ENCODE measurements around the gene PRKG2. TPM values are rescaled to one million over a fixed set of nuclear protein-coding genes. Genes with fewer than 3 reads are reported as not detected.

Gene PRKG2
- total RNA-seq, 1 donor from 2014 or later, result 2.9 TPM

DNA sequence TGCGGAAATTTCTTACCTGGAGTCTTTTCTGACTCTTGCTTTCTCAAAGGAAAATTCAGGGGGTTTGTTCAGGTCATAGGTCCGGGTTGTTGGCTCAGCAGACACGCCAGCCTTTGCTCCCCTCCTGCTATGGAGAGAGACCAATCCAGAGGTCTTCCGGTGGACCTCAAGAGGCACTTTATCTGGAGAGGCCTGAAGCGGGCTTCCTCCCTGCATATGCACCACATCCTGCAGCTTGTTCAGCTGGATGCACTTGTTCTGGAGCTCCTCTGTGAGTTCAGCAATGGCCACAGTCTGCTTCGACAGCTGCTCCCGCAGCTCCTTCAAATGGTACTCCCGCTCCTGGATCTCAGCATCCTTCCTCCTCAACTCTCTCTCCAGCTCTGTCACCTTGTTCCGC lies 10.5 kb downstream of the PRKG2 start:
- Mint-ChIP-seq H3K4me3 (ENCODE audit: low read depth) (no peak overlapping the region), H3K27me3 (peaks cover 5% of the 10 kb centered on the region)

DNA sequence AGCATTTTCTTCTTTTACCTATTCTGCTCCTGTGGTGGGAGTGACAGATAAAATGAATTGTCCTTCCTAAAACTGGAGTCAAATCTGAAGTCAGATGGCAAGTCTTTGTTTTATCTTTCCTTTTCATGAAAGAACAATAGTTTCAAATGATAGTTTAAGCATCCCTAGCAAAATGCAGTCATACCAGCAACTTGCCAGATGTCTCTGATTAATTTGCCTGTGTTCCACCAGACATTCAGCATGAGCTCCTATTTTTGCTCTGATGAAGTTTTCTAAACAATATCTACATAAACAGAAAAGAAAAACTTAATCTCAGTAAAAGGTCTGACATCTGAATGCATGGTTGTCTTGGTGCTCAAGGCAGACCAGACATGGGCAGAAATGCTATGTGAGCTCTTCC lies 15.2 kb downstream of the PRKG2 start:
- Mint-ChIP-seq H3K4me3 (ENCODE audit: low read depth) (no peak overlapping the region), H3K9me3 (ENCODE audit: low read depth) (no peaks in the 10 kb centered on the region), H3K36me3 (ENCODE audit: insufficient read depth) (no peaks in the 10 kb centered on the region), H3K27ac (no peak overlapping the region), H3K27me3 (no peaks in the 10 kb centered on the region), H3K4me1 (ENCODE audit: low read depth) (peaks cover 13% of the 10 kb centered on the region)
- no peak for DNase-seq (ENCODE audit: low spot score, unreplicated experiment)
- TF ChIP-seq CTCF (IDR thresholded peaks at IDR 0.05; ENCODE audit: unreplicated experiment), result no peak

More for the DNA sequence above, 10.5 kb downstream of the PRKG2 start:
- peaks cover 14% of the 10 kb centered on the region for H3K4me1 Mint-ChIP-seq (ENCODE audit: low read depth)
- H3K27ac Mint-ChIP-seq, result peak overlapping the region; percentile 13
- no peak for DNase-seq (ENCODE audit: low spot score, unreplicated experiment)
- TF ChIP-seq CTCF (IDR thresholded peaks at IDR 0.05; ENCODE audit: unreplicated experiment), result no peak
- H3K36me3 Mint-ChIP-seq (ENCODE audit: insufficient read depth), result no peaks in the 10 kb centered on the region
- H3K9me3 Mint-ChIP-seq (ENCODE audit: low read depth), result peaks cover under 1% of the 10 kb centered on the region

DNA sequence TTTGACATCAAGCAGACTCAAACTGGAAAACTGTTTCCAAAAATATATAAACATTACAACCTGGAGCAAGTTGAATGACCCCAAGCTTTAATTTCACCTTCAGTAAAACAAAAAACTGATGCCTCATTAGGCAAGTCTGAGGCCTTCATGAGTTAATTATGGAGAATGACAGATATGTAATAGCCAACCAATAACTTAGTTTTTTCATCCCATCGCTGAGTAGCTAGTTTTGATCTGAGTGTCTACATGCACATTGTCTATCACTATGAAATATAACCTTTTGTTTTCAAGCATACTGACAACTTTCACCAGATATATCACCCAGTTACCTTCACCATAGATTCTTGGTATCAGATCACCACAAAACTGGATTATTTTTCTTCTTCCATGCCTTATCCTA lies 16.4 kb downstream of the PRKG2 start:
- no peak overlapping the region for H3K4me3 Mint-ChIP-seq (ENCODE audit: low read depth)
- no peaks in the 10 kb centered on the region for H3K27me3 Mint-ChIP-seq
- TF ChIP-seq CTCF (IDR thresholded peaks at IDR 0.05; ENCODE audit: unreplicated experiment), result no peak
- H3K36me3 Mint-ChIP-seq (ENCODE audit: insufficient read depth), result no peaks in the 10 kb centered on the region
- H3K4me1 Mint-ChIP-seq (ENCODE audit: low read depth), result peaks cover 5% of the 10 kb centered on the region
- DNase-seq (ENCODE audit: low spot score, unreplicated experiment), result no peak
- no peaks in the 10 kb centered on the region for H3K9me3 Mint-ChIP-seq (ENCODE audit: low read depth)
- H3K27ac Mint-ChIP-seq, result no peak overlapping the region

DNA sequence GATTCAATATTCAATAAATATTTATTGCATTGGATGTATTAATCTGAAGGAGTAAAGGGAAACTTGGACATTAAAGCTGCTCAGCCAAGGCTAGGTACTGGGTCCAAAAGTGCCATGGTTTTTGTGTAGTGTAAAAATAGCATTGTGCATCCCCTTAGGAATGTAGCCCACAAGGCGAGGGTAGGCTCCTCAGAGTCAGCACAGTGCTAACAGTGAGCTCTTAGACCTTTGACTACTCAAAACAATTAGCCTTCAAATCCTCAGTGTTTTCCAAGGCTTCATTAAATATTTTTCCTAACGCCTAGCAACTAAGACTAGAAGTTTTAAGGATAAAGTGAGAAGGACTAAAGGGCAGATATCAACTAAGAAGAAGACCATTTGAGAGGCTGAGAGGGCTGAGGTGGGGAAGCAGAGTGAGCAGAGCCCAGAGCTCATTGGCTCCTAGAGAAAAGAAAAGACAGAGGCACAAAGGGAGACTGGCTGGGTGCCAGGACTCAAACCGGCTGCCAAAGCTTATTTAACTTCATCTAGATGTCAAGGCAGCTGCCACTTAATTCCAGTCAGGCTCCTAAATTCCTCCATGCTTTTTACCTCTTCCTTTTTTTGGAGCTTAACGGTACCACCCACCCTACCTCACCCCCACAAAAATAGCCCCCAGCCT lies 17.0 kb downstream of the PRKG2 start:
- no peak for DNase-seq (ENCODE audit: low spot score, unreplicated experiment)
- Mint-ChIP-seq H3K36me3 (ENCODE audit: insufficient read depth) (no peaks in the 10 kb centered on the region), H3K4me1 (ENCODE audit: low read depth) (peaks cover 2% of the 10 kb centered on the region), H3K4me3 (ENCODE audit: low read depth) (no peak overlapping the region), H3K9me3 (ENCODE audit: low read depth) (no peaks in the 10 kb centered on the region), H3K27ac (no peak overlapping the region), H3K27me3 (no peaks in the 10 kb centered on the region)
- no peak for TF ChIP-seq CTCF (IDR thresholded peaks at IDR 0.05; ENCODE audit: unreplicated experiment)

DNA sequence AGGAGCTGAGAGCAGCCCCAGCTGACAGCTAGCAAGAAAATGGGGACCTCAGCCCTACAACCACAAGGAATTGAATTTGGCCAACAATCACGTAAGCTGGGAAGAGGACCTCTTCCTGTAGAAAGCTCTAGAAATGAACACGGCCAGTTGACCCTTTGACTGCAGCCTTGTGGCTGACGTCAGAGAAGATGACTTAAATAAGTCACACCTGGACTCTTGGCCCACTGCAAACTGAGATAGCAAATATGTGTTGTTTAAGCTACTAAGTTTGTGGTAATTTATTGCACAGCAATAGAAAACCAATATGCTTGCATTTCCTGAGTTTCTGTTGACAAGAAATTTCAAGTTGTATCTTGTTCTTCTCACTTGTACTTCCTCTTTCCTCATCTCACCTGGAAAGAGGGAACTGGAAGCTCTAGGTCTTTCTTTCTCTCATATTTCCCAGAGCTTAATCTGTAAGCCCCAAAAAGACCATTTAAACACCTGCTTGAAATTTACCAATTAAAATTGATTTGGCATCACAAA lies 18.8 kb downstream of the PRKG2 start:
- H3K9me3 Mint-ChIP-seq (ENCODE audit: low read depth), result no peaks in the 10 kb centered on the region
- H3K27ac Mint-ChIP-seq, result no peak overlapping the region
- no peak overlapping the region for H3K4me3 Mint-ChIP-seq (ENCODE audit: low read depth)
- H3K27me3 Mint-ChIP-seq, result no peaks in the 10 kb centered on the region
- H3K4me1 Mint-ChIP-seq (ENCODE audit: low read depth), result no peaks in the 10 kb centered on the region
- TF ChIP-seq CTCF (IDR thresholded peaks at IDR 0.05; ENCODE audit: unreplicated experiment), result no peak
- H3K36me3 Mint-ChIP-seq (ENCODE audit: insufficient read depth), result no peaks in the 10 kb centered on the region
- no peak for DNase-seq (ENCODE audit: low spot score, unreplicated experiment)

Measured in progenitor cell of endocrine pancreas (in vitro differentiated cells).